ENCODE data around the gene GDPGP1.

The GDPGP1 gene

DNA sequence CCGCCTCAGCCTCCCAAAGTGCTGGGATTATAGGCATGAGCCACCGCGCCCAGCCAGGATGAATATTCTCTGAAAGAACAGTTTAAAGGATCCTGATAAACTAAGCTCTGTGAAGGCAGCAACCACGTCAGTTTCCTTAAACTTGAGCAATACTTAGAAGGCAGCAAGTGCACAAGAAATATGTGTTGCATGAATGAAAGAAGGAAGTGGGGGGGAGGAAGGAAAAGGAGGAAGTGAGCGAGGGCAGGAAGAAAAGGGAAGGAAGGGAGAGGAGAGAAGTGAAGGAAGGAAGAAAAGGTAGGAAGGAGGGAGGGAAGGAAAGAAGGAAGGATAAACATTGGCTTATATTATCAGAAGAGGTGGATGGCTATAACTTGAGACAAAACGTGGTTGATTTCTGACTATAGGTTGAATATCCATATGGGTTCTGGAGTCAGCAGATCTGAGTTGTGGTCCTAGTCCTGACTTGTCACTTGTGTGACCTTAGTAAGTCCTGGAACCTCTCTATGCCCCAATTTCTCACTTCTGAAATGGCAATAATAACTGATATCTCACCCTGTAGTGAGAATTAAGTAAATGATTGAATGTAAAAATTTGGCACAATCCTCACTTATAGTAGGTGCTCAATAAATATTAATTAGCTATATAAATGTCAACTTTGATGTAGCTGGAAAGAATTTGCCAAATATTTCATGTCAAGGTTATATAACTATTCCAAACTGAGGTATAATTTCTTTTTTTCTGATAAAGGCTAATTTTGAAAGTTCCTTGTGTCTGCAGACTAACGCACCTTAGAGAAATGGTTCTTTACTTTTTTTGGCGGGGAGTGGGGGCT, 44.9 kb upstream of the GDPGP1 start:
- no peak overlapping the region for H3K4me3 ChIP-seq (replicated peaks; ENCODE audit: insufficient read depth, low read length)
- DNase-seq (ENCODE audit: low read depth in 1 of 2, low spot score in 1 of 2): peak; percentile 70 to 79
- TF ChIP-seq POLR2AphosphoS5 (IDR thresholded peaks at IDR 0.05; ENCODE audit: low read depth): peak; percentile 38; the same call in 1 of the 2 replicates
- TF ChIP-seq SPI1 (IDR thresholded peaks at IDR 0.05; ENCODE audit: borderline replicate concordance, low read depth): peak; percentile 100
- TF ChIP-seq GABPA (IDR thresholded peaks at IDR 0.05; ENCODE audit: low read depth): no peak
- TF ChIP-seq, protein P1, sequence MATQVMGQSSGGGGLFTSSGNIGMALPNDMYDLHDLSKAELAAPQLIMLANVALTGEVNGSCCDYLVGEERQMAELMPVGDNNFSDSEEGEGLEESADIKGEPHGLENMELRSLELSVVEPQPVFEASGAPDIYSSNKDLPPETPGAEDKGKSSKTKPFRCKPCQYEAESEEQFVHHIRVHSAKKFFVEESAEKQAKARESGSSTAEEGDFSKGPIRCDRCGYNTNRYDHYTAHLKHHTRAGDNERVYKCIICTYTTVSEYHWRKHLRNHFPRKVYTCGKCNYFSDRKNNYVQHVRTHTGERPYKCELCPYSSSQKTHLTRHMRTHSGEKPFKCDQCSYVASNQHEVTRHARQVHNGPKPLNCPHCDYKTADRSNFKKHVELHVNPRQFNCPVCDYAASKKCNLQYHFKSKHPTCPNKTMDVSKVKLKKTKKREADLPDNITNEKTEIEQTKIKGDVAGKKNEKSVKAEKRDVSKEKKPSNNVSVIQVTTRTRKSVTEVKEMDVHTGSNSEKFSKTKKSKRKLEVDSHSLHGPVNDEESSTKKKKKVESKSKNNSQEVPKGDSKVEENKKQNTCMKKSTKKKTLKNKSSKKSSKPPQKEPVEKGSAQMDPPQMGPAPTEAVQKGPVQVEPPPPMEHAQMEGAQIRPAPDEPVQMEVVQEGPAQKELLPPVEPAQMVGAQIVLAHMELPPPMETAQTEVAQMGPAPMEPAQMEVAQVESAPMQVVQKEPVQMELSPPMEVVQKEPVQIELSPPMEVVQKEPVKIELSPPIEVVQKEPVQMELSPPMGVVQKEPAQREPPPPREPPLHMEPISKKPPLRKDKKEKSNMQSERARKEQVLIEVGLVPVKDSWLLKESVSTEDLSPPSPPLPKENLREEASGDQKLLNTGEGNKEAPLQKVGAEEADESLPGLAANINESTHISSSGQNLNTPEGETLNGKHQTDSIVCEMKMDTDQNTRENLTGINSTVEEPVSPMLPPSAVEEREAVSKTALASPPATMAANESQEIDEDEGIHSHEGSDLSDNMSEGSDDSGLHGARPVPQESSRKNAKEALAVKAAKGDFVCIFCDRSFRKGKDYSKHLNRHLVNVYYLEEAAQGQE (IDR thresholded peaks at IDR 0.05; ENCODE audit: insufficient replicate concordance, low read depth): no peak
- no peaks in the 10 kb centered on the region for H3K27me3 ChIP-seq (ENCODE audit: insufficient read depth, poor library complexity, severe bottlenecking)
- peak overlapping the region; percentile 49 for H3K27ac ChIP-seq (replicated peaks)

DNA sequence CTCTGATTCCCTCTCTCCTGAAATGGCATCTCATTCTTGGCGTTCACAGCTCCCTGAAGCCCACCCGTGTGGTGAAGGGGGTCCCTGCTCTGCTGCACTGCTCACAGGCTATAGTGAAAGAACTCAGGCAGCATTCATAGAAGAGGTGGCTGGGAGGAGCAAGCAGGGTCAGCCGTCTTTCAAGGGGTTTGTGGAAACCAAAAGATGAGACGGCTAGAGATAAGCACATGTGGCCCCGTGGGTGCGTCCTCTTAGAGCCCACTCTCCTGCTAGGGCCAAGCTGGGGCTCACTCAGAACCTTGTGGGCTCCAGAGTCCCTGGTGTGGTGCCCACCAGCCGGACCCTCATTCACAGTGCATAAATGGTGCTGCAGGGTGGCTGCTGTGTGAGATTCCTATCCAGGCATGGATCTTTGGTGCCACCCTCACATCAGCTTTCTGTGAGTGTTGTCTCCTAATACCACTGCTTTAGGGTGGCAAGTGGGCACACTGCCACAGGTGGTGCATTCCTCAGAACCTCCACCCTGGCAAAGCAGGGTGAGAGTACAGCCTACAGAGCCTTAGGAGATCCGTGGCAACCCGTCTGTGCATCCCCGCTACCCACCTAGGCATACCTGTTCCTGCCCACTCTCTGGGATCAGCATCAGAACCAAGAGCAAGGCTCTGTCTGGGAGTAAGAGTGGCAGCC, 44.1 kb upstream of the GDPGP1 start:
- Histone ChIP-seq H3K27ac (replicated peaks) (no peak overlapping the region; the same call in 1 of the 2 replicates), H3K4me3 (replicated peaks; ENCODE audit: insufficient read depth, low read length) (no peak overlapping the region), H3K27me3 (ENCODE audit: insufficient read depth, poor library complexity, severe bottlenecking) (no peaks in the 10 kb centered on the region)
- no peak for DNase-seq (ENCODE audit: low read depth in 1 of 2, low spot score in 1 of 2)
- TF ChIP-seq, protein P2, sequence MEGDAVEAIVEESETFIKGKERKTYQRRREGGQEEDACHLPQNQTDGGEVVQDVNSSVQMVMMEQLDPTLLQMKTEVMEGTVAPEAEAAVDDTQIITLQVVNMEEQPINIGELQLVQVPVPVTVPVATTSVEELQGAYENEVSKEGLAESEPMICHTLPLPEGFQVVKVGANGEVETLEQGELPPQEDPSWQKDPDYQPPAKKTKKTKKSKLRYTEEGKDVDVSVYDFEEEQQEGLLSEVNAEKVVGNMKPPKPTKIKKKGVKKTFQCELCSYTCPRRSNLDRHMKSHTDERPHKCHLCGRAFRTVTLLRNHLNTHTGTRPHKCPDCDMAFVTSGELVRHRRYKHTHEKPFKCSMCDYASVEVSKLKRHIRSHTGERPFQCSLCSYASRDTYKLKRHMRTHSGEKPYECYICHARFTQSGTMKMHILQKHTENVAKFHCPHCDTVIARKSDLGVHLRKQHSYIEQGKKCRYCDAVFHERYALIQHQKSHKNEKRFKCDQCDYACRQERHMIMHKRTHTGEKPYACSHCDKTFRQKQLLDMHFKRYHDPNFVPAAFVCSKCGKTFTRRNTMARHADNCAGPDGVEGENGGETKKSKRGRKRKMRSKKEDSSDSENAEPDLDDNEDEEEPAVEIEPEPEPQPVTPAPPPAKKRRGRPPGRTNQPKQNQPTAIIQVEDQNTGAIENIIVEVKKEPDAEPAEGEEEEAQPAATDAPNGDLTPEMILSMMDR (IDR thresholded peaks at IDR 0.05; ENCODE audit: insufficient read depth, low read length): no peak
- TF ChIP-seq, protein P1 (IDR thresholded peaks at IDR 0.05; ENCODE audit: insufficient replicate concordance, low read depth): no peak
- no peak for TF ChIP-seq POLR2AphosphoS5 (IDR thresholded peaks at IDR 0.05; ENCODE audit: low read depth)
- no peak for TF ChIP-seq GABPA (IDR thresholded peaks at IDR 0.05; ENCODE audit: low read depth)
- TF ChIP-seq SPI1 (IDR thresholded peaks at IDR 0.05; ENCODE audit: borderline replicate concordance, low read depth): no peak

DNA sequence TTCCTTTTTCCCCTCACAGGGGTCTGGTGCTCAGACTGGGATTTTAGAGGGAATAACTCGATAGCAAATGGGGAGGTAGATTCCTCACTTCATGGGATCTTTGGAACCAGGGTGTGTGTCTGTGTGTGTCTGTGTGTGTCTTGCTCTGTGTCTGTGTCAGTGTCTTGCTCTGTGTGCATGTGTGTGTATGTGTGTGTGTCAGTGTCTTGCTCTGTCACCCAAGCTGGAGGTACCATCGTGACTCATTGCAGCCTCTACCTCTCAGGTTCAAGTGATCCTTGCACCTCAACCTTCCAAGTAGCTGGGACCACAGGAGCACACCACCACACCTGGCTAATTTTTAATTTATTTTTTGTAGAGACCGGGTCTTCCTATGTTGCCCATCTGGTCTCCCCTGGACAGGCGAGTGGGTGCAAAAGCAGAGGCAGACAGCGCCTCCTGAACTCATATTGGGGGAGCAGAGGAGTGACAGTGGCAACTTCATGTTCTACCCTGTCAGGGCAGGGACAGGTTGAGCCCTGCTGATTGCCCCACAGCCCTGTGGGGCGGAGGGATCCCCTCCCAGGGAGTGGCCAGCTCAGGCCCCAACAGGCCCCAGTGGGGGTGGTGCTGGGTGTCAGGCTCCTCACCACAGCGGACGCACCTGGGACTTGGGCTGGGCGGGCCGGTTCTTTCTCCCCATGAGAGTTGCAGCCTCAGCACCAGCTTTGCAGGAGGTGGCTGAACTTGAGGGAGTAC, 43.2 kb upstream of the GDPGP1 start:
- no peak for DNase-seq (ENCODE audit: low read depth in 1 of 2, low spot score in 1 of 2)
- Histone ChIP-seq H3K27me3 (ENCODE audit: insufficient read depth, poor library complexity, severe bottlenecking) (no peaks in the 10 kb centered on the region), H3K27ac (replicated peaks) (no peak overlapping the region), H3K4me3 (replicated peaks; ENCODE audit: insufficient read depth, low read length) (no peak overlapping the region)
- TF ChIP-seq, protein P1 (IDR thresholded peaks at IDR 0.05; ENCODE audit: insufficient replicate concordance, low read depth): no peak

Data from HL-60 (cell line).